AG08396 (cell line): ENCODE data around the gene UPB1.
A peak's percentile ranks its signal among the peaks of the same experiment; 100 is the strongest.
"Not testable (repeated sequence)": the region's sequence is repeated elsewhere in the genome, so short reads cannot be mapped to it uniquely, and the experiment has no call there.

Experiments
- DNase-seq: peaks from one replicate; pipeline ENCODE4 v3.0.0; 2012; ENCODE audit warnings: low spot score, mixed read lengths

Gene UPB1

GRCh38 chr22:24535348-24535747, 40.2 kb downstream of the UPB1 start:
- DNase-seq: no peak

GRCh38 chr22:24536089-24536488, 41.0 kb downstream of the UPB1 start:
- DNase-seq: no peak

GRCh38 chr22:24540470-24540869, 45.3 kb downstream of the UPB1 start:
- no peak for DNase-seq

- DNase-seq: no peak
These were observed 46.8 kb downstream of the UPB1 start for GRCh38 chr22:24541681-24542515.

GRCh38 chr22:24542641-24543040, 47.5 kb downstream of the UPB1 start:
- no peak for DNase-seq

- no peak for DNase-seq
These were observed 48.1 kb downstream of the UPB1 start for GRCh38 chr22:24543185-24543601.

- DNase-seq: no peak
These were observed 48.6 kb downstream of the UPB1 start for GRCh38 chr22:24543679-24544243.

GRCh38 chr22:24548812-24549211, 53.7 kb downstream of the UPB1 start:
- DNase-seq: no peak

- DNase-seq: no peak
These were observed 55.1 kb downstream of the UPB1 start for GRCh38 chr22:24550028-24550901.

GRCh38 chr22:24550902-24551435, 55.8 kb downstream of the UPB1 start:
- no peak for DNase-seq

- not testable (repeated sequence) for DNase-seq
These were observed 57.6 kb downstream of the UPB1 start for GRCh38 chr22:24552503-24553286.

- no peak for DNase-seq
These were observed 58.6 kb downstream of the UPB1 start for GRCh38 chr22:24553597-24554312.

- DNase-seq: peak; percentile 47
These were observed 59.4 kb downstream of the UPB1 start, which contains the start of gene GUCD1 for GRCh38 chr22:24554313-24555164. Gene GUCD1 (minus strand): TSS chr22:24555138. CDS start chr22:24554991, 147 bp downstream.

GRCh38 chr22:24555165-24556039, 60.3 kb downstream of the UPB1 start, which contains the start of gene SNRPD3:
Gene SNRPD3 (plus strand): TSS chr22:24555999. CDS start chr22:24557675, 1,676 bp downstream.
- peak; percentile 100 for DNase-seq

GRCh38 chr22:24559471-24559870, 64.3 kb downstream of the UPB1 start:
- no peak for DNase-seq

GRCh38 chr22:24563246-24563645, 68.1 kb downstream of the UPB1 start:
- no peak for DNase-seq

- no peak for DNase-seq
These were observed 69.4 kb downstream of the UPB1 start for GRCh38 chr22:24564376-24565058.

GRCh38 chr22:24565077-24565476, 69.9 kb downstream of the UPB1 start:
- no peak for DNase-seq
